Activated T-cell treated with anti-CD3 and anti-CD28 coated beads, Interleukin-2, amount 50 U/mL, for 24 hours (primary cell): ENCODE results near the gene SPIB.

Experiments used
- DNase-seq: peaks from one replicate; pipeline ENCODE4 v3.0.0-alpha.2; 2020
- H3K27ac Mint-ChIP-seq: 2 replicates; pipeline ENCODE4 v1.8.0; 2020; ENCODE audit warnings: mild to moderate bottlenecking, mixed read lengths
- H3K27me3 Mint-ChIP-seq: 2 replicates; pipeline ENCODE4 v1.8.0; 2020; ENCODE audit warnings: mixed read lengths
- H3K36me3 Mint-ChIP-seq: 2 replicates; pipeline ENCODE4 v1.8.0; 2020; ENCODE audit warnings: low read depth, mixed read lengths
- H3K4me1 Mint-ChIP-seq: 2 replicates; pipeline ENCODE4 v1.8.0; 2020; ENCODE audit warnings: low read depth, mixed read lengths
- H3K4me3 Mint-ChIP-seq: 2 replicates; pipeline ENCODE4 v1.8.0; 2020; ENCODE audit warnings: mild to moderate bottlenecking, moderate library complexity, mixed read lengths
- H3K9me3 Mint-ChIP-seq: 2 replicates; pipeline ENCODE4 v1.8.0; 2020; ENCODE audit warnings: mixed read lengths

SPIB gene

GRCh38 chr19:50406156-50406820 is 12.4 kb upstream of the SPIB start:
- Mint-ChIP-seq H3K9me3 (no peaks in the 10 kb centered on the region), H3K4me1 (no peaks in the 10 kb centered on the region), H3K27me3 (no peaks in the 10 kb centered on the region), H3K36me3 (peaks cover 89% of the 10 kb centered on the region), H3K4me3 (no peak overlapping the region), H3K27ac (no peak overlapping the region)
- DNase-seq, result no peak

GRCh38 chr19:50406829-50407228 is 11.9 kb upstream of the SPIB start:
- Mint-ChIP-seq H3K27me3 (no peaks in the 10 kb centered on the region), H3K9me3 (no peaks in the 10 kb centered on the region), H3K4me3 (no peak overlapping the region), H3K4me1 (no peaks in the 10 kb centered on the region), H3K27ac (no peak overlapping the region), H3K36me3 (peaks cover 88% of the 10 kb centered on the region)
- DNase-seq, result no peak

GRCh38 chr19:50409347-50409746 is 9.4 kb upstream of the SPIB start:
- peaks cover 88% of the 10 kb centered on the region for H3K36me3 Mint-ChIP-seq
- no peaks in the 10 kb centered on the region for H3K27me3 Mint-ChIP-seq
- no peak overlapping the region for H3K4me3 Mint-ChIP-seq
- DNase-seq, result no peak
- H3K27ac Mint-ChIP-seq, result no peak overlapping the region
- H3K9me3 Mint-ChIP-seq, result no peaks in the 10 kb centered on the region
- H3K4me1 Mint-ChIP-seq, result peaks cover 2% of the 10 kb centered on the region

DNA sequence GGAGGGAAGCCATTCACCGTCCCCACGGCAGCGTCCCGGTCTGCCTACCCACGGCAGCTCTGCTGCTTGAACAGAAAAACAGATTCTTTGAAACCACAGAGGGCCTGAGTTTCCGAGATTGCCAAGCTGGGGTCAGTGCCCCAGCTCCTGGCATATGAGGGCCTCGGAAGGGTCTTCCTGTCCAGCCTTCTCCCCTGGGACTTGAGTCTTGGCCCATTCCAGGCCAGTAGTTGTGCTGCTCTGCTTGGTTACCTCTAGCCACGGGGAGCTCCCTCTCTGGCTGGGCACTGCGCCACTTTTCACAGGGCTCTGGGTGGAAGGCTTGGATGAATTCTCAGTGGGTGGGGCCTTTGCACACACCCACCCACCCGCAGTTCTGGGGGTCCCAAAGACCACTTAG is 8.6 kb upstream of the SPIB start:
- no peak for DNase-seq
- Mint-ChIP-seq H3K27ac (no peak overlapping the region), H3K4me3 (no peak overlapping the region), H3K27me3 (no peaks in the 10 kb centered on the region), H3K9me3 (no peaks in the 10 kb centered on the region), H3K4me1 (peaks cover 6% of the 10 kb centered on the region), H3K36me3 (peaks cover 88% of the 10 kb centered on the region)

GRCh38 chr19:50412419-50412818 is 6.3 kb upstream of the SPIB start:
- Mint-ChIP-seq H3K4me1 (peaks cover 6% of the 10 kb centered on the region), H3K27ac (peak overlapping the region; percentile 22), H3K36me3 (peaks cover 74% of the 10 kb centered on the region), H3K4me3 (no peak overlapping the region), H3K9me3 (no peaks in the 10 kb centered on the region), H3K27me3 (no peaks in the 10 kb centered on the region)
- DNase-seq, result no peak

DNA sequence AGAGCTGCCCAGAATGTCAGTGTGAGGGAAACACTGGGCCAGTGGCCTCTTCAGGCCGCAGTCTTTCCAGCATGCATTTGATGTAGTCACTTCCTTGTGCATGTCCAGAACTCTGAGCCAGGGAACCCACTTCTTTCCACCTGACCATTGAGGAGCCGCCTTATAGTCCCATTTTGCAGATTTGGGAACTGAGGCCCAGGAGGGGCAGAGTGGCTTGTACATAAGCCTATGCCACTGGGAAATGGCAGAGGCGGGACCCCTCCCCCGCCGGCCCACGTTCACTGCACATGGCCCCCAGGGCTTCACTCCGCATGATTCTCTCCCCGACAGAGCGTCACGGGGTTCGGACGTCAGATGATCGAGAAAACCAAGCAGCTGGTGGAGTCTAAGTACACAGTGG is 5.6 kb upstream of the SPIB start:
- no peak for DNase-seq
- Mint-ChIP-seq H3K9me3 (no peaks in the 10 kb centered on the region), H3K4me3 (no peak overlapping the region), H3K27ac (no peak overlapping the region), H3K27me3 (no peaks in the 10 kb centered on the region), H3K4me1 (peaks cover 6% of the 10 kb centered on the region), H3K36me3 (peaks cover 75% of the 10 kb centered on the region)

DNA sequence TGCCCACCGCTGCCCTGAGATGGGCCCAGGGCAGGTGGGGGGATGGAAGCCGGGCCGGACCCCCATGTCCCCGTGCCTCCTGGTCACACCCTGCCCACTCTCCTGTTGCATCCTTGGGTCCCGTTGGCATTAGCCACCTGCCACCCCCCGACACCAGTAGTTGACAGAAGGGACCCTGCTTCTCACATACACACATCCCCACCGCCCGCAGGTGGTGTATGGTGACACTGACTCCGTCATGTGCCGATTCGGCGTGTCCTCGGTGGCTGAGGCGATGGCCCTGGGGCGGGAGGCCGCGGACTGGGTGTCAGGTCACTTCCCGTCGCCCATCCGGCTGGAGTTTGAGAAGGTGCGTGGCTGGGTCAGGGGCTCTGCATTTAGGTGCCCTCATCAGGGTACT is 5.2 kb upstream of the SPIB start:
- Mint-ChIP-seq H3K36me3 (peaks cover 76% of the 10 kb centered on the region), H3K27ac (no peak overlapping the region), H3K27me3 (peaks cover 3% of the 10 kb centered on the region), H3K9me3 (no peaks in the 10 kb centered on the region), H3K4me1 (peaks cover 6% of the 10 kb centered on the region), H3K4me3 (no peak overlapping the region)
- no peak for DNase-seq

DNA sequence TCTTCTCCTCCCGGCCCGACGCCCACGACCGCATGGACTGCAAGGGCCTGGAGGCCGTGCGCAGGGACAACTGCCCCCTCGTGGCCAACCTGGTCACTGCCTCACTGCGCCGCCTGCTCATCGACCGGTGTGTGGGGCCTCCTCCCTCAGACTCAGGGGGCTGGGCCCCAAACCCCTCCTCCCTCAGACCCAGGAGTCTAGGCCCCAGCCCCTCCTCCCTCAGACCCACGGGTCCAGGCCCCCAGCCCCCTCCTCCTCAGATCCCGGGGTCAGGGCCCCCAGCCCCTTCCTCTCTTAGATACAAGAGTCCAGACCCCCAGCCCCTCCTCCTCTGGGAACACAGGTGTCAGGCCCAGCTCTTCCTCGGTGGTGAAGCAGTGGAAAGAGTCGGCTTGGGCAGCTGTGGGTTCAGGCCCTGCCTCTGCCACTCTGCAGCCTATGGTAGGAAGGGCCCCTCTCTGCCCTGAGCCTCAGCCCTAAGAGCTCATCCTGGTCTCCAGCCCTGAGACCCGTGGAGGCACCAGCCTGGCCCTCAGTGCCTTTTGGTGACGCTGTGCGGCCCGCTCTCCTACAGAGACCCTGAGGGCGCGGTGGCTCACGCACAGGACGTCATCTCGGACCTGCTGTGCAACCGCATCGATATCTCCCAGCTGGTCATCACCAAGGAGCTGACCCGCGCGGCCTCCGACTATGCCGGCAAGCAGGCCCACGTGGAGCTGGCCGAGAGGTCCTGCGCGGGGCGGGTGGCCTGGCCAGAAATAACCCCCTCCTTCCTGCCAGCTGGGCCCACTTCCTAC is 3.7 kb upstream of the SPIB start:
- Mint-ChIP-seq H3K27ac (peak overlapping the region; percentile 26), H3K36me3 (peaks cover 61% of the 10 kb centered on the region)

GRCh38 chr19:50415661-50416033 is 3.1 kb upstream of the SPIB start:
- H3K27me3 Mint-ChIP-seq, result peaks cover 20% of the 10 kb centered on the region
- no peak overlapping the region for H3K27ac Mint-ChIP-seq
- no peak for DNase-seq
- no peaks in the 10 kb centered on the region for H3K9me3 Mint-ChIP-seq
- peaks cover 55% of the 10 kb centered on the region for H3K36me3 Mint-ChIP-seq
- H3K4me1 Mint-ChIP-seq, result peaks cover 18% of the 10 kb centered on the region
- no peak overlapping the region for H3K4me3 Mint-ChIP-seq

More for the DNA sequence above, 3.7 kb upstream of the SPIB start:
- DNase-seq, result peak; percentile 87
- Mint-ChIP-seq H3K4me1 (peaks cover 15% of the 10 kb centered on the region), H3K9me3 (no peaks in the 10 kb centered on the region), H3K4me3 (no peak overlapping the region), H3K27me3 (peaks cover 15% of the 10 kb centered on the region)

GRCh38 chr19:50416034-50416977 is 2.4 kb upstream of the SPIB start:
- H3K4me3 Mint-ChIP-seq, result no peak overlapping the region
- peaks cover 18% of the 10 kb centered on the region for H3K4me1 Mint-ChIP-seq
- DNase-seq, result no peak
- H3K9me3 Mint-ChIP-seq, result no peaks in the 10 kb centered on the region
- H3K27me3 Mint-ChIP-seq, result peaks cover 26% of the 10 kb centered on the region
- no peak overlapping the region for H3K27ac Mint-ChIP-seq
- peaks cover 51% of the 10 kb centered on the region for H3K36me3 Mint-ChIP-seq

DNA sequence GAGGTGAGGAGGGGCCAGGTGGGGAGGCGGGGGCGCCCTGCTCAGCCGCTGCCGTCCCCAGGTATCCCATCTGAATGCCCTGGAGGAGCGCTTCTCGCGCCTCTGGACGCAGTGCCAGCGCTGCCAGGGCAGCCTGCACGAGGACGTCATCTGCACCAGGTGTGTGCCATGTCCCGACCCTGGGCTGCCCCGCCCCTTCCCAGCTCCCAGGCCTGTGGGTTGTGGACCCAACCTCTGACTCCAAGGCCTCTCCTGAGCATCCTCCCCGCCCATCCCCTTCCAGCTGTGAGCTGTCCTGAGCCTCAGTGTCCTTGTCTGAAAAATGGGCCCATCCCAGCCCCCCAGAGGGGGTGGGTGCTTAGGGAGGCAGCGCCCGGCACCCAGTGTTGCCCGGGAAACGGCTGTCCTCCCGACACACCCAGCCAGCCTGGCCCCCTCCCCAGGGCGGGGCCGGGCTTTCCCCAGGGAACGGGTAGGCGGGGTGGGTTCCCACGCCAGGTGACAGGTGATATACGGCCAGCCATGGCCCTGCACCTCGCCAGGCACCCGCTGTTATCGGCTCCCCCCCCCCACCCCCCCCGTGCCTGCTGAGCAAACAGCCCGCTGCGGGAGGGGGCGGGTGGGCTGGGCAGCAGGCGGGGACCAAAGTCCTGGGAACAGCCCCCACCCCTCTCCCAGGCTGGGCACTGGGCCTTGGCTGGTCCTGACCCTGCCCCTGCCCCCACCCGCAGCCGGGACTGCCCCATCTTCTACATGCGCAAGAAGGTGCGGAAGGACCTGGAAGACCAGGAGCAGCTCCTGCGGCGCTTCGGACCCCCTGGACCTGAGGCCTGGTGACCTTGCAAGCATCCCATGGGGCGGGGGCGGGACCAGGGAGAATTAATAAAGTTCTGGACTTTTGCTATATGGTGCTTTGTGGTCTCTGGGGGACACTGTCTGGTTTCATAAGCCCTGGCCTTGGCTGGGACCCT is 1.3 kb upstream of the SPIB start:
- Mint-ChIP-seq H3K27me3 (peaks cover 36% of the 10 kb centered on the region), H3K9me3 (no peaks in the 10 kb centered on the region), H3K4me1 (peaks cover 18% of the 10 kb centered on the region), H3K27ac (no peak overlapping the region), H3K36me3 (peaks cover 42% of the 10 kb centered on the region), H3K4me3 (no peak overlapping the region)
- DNase-seq, result no peak

- Mint-ChIP-seq H3K4me3 (no peak overlapping the region), H3K36me3 (peaks cover 26% of the 10 kb centered on the region), H3K27ac (peak overlapping the region; percentile 15)
Measured at GRCh38 chr19:50419022-50419579, 363 bp downstream of the SPIB start.

DNA sequence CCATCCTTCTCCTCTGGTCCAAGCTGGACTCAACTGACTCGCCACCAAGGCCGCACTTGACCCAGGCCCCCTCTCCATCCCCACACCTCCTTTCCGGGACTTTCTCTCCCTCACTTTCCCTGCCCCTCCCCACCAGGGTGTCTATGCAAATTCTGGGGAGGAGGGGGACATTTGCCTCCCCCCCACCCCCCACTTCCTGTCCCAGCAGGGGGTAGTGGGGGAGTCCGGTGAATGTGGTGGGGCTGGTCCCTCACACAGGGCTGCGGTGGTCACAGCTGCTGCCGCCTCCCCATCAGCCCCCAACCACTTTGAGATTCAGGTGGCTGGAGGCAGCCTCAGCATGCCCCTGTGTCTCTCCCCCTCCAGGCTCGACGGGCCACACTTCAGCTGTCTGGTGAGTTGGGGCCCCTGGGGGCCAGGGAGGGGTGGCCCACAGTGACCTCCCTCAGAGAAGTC is 870 bp downstream of the SPIB start:
- no peak for DNase-seq
- H3K27ac Mint-ChIP-seq, result no peak overlapping the region
- H3K36me3 Mint-ChIP-seq, result peaks cover 21% of the 10 kb centered on the region
- H3K9me3 Mint-ChIP-seq, result no peaks in the 10 kb centered on the region
- H3K27me3 Mint-ChIP-seq, result peaks cover 44% of the 10 kb centered on the region
- peaks cover 13% of the 10 kb centered on the region for H3K4me1 Mint-ChIP-seq
- H3K4me3 Mint-ChIP-seq, result no peak overlapping the region

More at GRCh38 chr19:50419022-50419579, 363 bp downstream of the SPIB start:
- Mint-ChIP-seq H3K27me3 (peaks cover 43% of the 10 kb centered on the region), H3K9me3 (no peaks in the 10 kb centered on the region), H3K4me1 (peaks cover 18% of the 10 kb centered on the region)
- DNase-seq, result no peak
